ENCODE measurements around the gene TMEM61.
"Not testable (repeated sequence)": the region's sequence is repeated elsewhere in the genome, so short reads cannot be mapped to it uniquely, and the experiment has no call there.

Gene TMEM61

DNA sequence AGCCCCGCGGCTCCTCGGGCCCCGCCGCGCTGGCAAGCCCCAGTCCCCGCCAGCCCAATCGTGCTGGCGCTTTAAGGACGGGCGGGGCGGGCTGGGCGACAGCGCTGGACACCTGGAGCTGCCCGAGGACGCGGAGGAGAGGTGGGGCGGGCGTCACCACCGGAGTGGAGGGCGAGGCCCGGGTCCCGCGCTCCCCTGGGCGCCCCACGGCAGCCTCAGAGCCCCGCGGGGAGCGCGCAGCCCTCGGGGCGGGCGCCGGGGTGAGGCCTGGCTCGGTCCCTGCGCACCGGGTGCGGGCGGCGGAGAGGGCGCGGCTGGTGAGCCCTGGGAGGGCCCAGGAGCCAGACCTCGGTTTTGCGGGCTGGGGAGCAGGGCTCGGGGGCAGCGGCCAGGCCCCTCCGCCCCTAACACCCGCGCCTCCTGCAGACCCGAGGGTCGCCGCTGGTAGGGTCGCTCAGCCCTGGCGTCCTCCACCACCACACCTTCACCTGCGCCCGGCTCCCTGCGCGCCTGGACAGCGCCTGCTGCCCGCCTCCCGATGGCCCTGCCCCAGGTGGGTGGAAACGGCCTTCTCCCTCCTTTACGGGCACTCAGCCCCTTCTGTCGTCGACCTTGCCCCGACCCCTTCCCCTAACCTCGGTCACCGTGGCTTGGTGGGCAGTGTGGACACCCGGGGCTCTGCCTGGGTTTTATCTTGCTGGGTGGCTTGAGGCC lies at the start of gene TMEM61:
TMEM61 (plus strand) TSS at position 101 of the 714 bp plus-strand sequence; CDS start at position 539, 438 bp downstream.
- Histone ChIP-seq H3K27ac (ENCODE audit: low read depth, low read length) (no peak within 1 kb of the TSS), H3K9me3 (ENCODE audit: insufficient read depth, low read length) (no peaks in the 10 kb centered on the region), H2AFZ (ENCODE audit: low read depth, low read length, severe bottlenecking) (no peak within 1 kb of the TSS), H3K4me2 (ENCODE audit: low read depth, low read length, poor library complexity, severe bottlenecking) (no peak within 1 kb of the TSS), H4K20me1 (ENCODE audit: low read depth, low read length) (no peaks in the 10 kb centered on the region), H3K79me2 (ENCODE audit: insufficient read depth, low read length) (no peaks in the 10 kb centered on the region), H3K9me2 (replicated peaks; ENCODE audit: insufficient read depth, low read length) (no peaks in the 10 kb centered on the region), H3K4me3 (ENCODE audit: insufficient read depth, low read length, poor library complexity, severe bottlenecking) (no peak within 1 kb of the TSS), H3K27me3 (ENCODE audit: low read length) (no peaks in the 10 kb centered on the region), H3K9ac (ENCODE audit: low read length) (no peak within 1 kb of the TSS), H3K36me3 (ENCODE audit: low read length) (no peaks in the 10 kb centered on the region), H3F3A (ENCODE audit: insufficient read depth) (no peaks in the 10 kb centered on the region)
- no peak for TF ChIP-seq CTCF (IDR thresholded peaks at IDR 0.05; ENCODE audit: insufficient read depth, low read length, poor library complexity, severe bottlenecking)
- no peak for TF ChIP-seq EZH2phosphoT487 (conservative IDR thresholded peaks at IDR 0.05; ENCODE audit: low read length)

- H3K27me3 ChIP-seq (ENCODE audit: low read length) = no peaks in the 10 kb centered on the region
- H3K9ac ChIP-seq (ENCODE audit: low read length) = no peak overlapping the region
- no peak for TF ChIP-seq EZH2phosphoT487 (conservative IDR thresholded peaks at IDR 0.05; ENCODE audit: low read length)
- TF ChIP-seq CTCF (IDR thresholded peaks at IDR 0.05; ENCODE audit: insufficient read depth, low read length, poor library complexity, severe bottlenecking) = no peak
- H3K9me2 ChIP-seq (replicated peaks; ENCODE audit: insufficient read depth, low read length) = no peaks in the 10 kb centered on the region
- H3K79me2 ChIP-seq (ENCODE audit: insufficient read depth, low read length) = no peaks in the 10 kb centered on the region
- H3K4me2 ChIP-seq (ENCODE audit: low read depth, low read length, poor library complexity, severe bottlenecking) = no peak overlapping the region
- H3K9me3 ChIP-seq (ENCODE audit: insufficient read depth, low read length) = no peaks in the 10 kb centered on the region
- H2AFZ ChIP-seq (ENCODE audit: low read depth, low read length, severe bottlenecking) = no peak overlapping the region
- H4K20me1 ChIP-seq (ENCODE audit: low read depth, low read length) = no peaks in the 10 kb centered on the region
- no peaks in the 10 kb centered on the region for H3F3A ChIP-seq (ENCODE audit: insufficient read depth)
- no peaks in the 10 kb centered on the region for H3K36me3 ChIP-seq (ENCODE audit: low read length)
- no peak overlapping the region for H3K27ac ChIP-seq (ENCODE audit: low read depth, low read length)
- H3K4me3 ChIP-seq (ENCODE audit: insufficient read depth, low read length, poor library complexity, severe bottlenecking) = no peak overlapping the region
These were observed 49.1 kb upstream of the TMEM61 start for GRCh38 chr1:54931275-54931840.

DNA sequence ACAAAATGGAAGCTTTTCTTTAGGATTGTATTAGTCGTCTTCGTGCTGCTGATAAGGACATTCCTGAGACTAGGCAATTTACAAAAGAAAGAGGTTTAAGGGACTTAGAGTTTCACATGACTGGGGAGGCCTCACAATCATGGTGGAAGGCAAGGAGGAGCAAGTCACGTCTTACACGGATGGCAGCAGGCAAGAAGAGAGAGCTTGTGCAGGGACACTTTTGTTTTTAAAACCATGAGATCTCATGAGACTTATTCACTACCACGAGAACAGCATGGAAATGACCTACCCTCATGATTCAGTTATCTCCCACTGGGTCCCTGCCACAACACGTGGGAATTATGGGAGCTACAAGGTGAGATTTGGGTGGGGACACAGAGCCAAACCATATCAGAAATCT lies 46.3 kb upstream of the TMEM61 start:
- not testable (repeated sequence) for H3K27me3 ChIP-seq (ENCODE audit: low read length); H4K20me1 ChIP-seq (ENCODE audit: low read depth, low read length); H3K4me2 ChIP-seq (ENCODE audit: low read depth, low read length, poor library complexity, severe bottlenecking); H3K4me3 ChIP-seq (ENCODE audit: insufficient read depth, low read length, poor library complexity, severe bottlenecking); H3K9ac ChIP-seq (ENCODE audit: low read length); H3K9me2 ChIP-seq (replicated peaks; ENCODE audit: insufficient read depth, low read length); H2AFZ ChIP-seq (ENCODE audit: low read depth, low read length, severe bottlenecking); H3K27ac ChIP-seq (ENCODE audit: low read depth, low read length); H3K9me3 ChIP-seq (ENCODE audit: insufficient read depth, low read length); H3F3A ChIP-seq (ENCODE audit: insufficient read depth); H3K79me2 ChIP-seq (ENCODE audit: insufficient read depth, low read length); H3K36me3 ChIP-seq (ENCODE audit: low read length)

DNA sequence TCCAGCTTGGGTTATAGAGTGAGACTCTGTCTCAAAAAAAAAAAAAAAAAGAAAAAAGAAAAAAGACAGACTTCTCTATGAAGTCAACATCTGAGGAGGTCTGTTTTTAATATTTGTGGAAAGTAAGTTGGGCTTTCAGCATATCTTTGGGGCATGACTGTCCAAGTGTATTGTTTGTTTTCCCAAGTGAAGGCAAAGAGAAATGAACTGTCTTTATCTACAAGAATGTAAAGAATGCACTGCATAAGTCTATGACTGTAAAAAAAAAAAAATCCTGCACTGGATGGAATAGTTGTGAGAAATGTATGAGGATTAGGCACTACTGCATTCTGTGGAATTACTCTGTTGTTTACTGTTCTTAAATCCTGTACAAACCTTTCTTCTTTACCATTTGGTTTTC lies 45.6 kb upstream of the TMEM61 start:
- Histone ChIP-seq H3K4me3 (ENCODE audit: insufficient read depth, low read length, poor library complexity, severe bottlenecking) (no peak overlapping the region), H3K4me2 (ENCODE audit: low read depth, low read length, poor library complexity, severe bottlenecking) (no peak overlapping the region), H3K9ac (ENCODE audit: low read length) (no peak overlapping the region)

More for the DNA sequence above, 45.6 kb upstream of the TMEM61 start:
- H3K27me3 ChIP-seq (ENCODE audit: low read length) = no peaks in the 10 kb centered on the region
- no peak overlapping the region for H2AFZ ChIP-seq (ENCODE audit: low read depth, low read length, severe bottlenecking)
- no peaks in the 10 kb centered on the region for H3F3A ChIP-seq (ENCODE audit: insufficient read depth)
- no peaks in the 10 kb centered on the region for H4K20me1 ChIP-seq (ENCODE audit: low read depth, low read length)
- no peaks in the 10 kb centered on the region for H3K9me3 ChIP-seq (ENCODE audit: insufficient read depth, low read length)
- no peaks in the 10 kb centered on the region for H3K9me2 ChIP-seq (replicated peaks; ENCODE audit: insufficient read depth, low read length)
- H3K36me3 ChIP-seq (ENCODE audit: low read length) = no peaks in the 10 kb centered on the region
- H3K27ac ChIP-seq (ENCODE audit: low read depth, low read length) = no peak overlapping the region
- TF ChIP-seq CTCF (IDR thresholded peaks at IDR 0.05; ENCODE audit: insufficient read depth, low read length, poor library complexity, severe bottlenecking) (no peak), EZH2phosphoT487 (conservative IDR thresholded peaks at IDR 0.05; ENCODE audit: low read length) (no peak)
- H3K79me2 ChIP-seq (ENCODE audit: insufficient read depth, low read length) = no peaks in the 10 kb centered on the region

Data from SU-DHL-6 (cell line).